ENCODE data around the gene PCK1.

The PCK1 gene

GRCh38 chr20:57563522-57563921, 2.6 kb downstream of the PCK1 start:
- H3K4me3 Mint-ChIP-seq, result no peak overlapping the region
- no peaks in the 10 kb centered on the region for H3K36me3 Mint-ChIP-seq

GRCh38 chr20:57564180-57564802, 3.4 kb downstream of the PCK1 start:
- Mint-ChIP-seq H3K27me3 (peaks cover 5% of the 10 kb centered on the region), H3K27ac (no peak overlapping the region), H3K4me1 (ENCODE audit: low read depth) (no peaks in the 10 kb centered on the region), H3K9me3 (ENCODE audit: low read depth) (no peaks in the 10 kb centered on the region), H3K4me3 (no peak overlapping the region), H3K36me3 (no peaks in the 10 kb centered on the region)

More at GRCh38 chr20:57563522-57563921, 2.6 kb downstream of the PCK1 start:
- Mint-ChIP-seq H3K9me3 (ENCODE audit: low read depth) (no peaks in the 10 kb centered on the region), H3K27me3 (peaks cover 3% of the 10 kb centered on the region), H3K27ac (no peak overlapping the region), H3K4me1 (ENCODE audit: low read depth) (no peaks in the 10 kb centered on the region)

- H3K36me3 Mint-ChIP-seq, result no peaks in the 10 kb centered on the region
- no peaks in the 10 kb centered on the region for H3K4me1 Mint-ChIP-seq (ENCODE audit: low read depth)
- no peaks in the 10 kb centered on the region for H3K9me3 Mint-ChIP-seq (ENCODE audit: low read depth)
- no peak overlapping the region for H3K27ac Mint-ChIP-seq
- no peak overlapping the region for H3K4me3 Mint-ChIP-seq
- peaks cover 2% of the 10 kb centered on the region for H3K27me3 Mint-ChIP-seq
Measured at GRCh38 chr20:57564951-57565642, 4.2 kb downstream of the PCK1 start.

GRCh38 chr20:57566399-57566798, 5.5 kb downstream of the PCK1 start:
- Mint-ChIP-seq H3K4me3 (no peak overlapping the region), H3K36me3 (no peaks in the 10 kb centered on the region), H3K27ac (no peak overlapping the region), H3K9me3 (ENCODE audit: low read depth) (no peaks in the 10 kb centered on the region), H3K27me3 (peaks cover 2% of the 10 kb centered on the region), H3K4me1 (ENCODE audit: low read depth) (no peaks in the 10 kb centered on the region)

GRCh38 chr20:57566803-57567459, 6.0 kb downstream of the PCK1 start:
- Mint-ChIP-seq H3K9me3 (ENCODE audit: low read depth) (no peaks in the 10 kb centered on the region), H3K27me3 (peaks cover 3% of the 10 kb centered on the region), H3K27ac (no peak overlapping the region), H3K36me3 (peaks cover 2% of the 10 kb centered on the region), H3K4me1 (ENCODE audit: low read depth) (no peaks in the 10 kb centered on the region), H3K4me3 (no peak overlapping the region)

GRCh38 chr20:57567471-57568079, 6.7 kb downstream of the PCK1 start:
- Mint-ChIP-seq H3K27ac (no peak overlapping the region), H3K4me3 (no peak overlapping the region), H3K9me3 (ENCODE audit: low read depth) (no peaks in the 10 kb centered on the region), H3K4me1 (ENCODE audit: low read depth) (no peaks in the 10 kb centered on the region), H3K36me3 (peaks cover 2% of the 10 kb centered on the region), H3K27me3 (peaks cover 3% of the 10 kb centered on the region)

- peaks cover 2% of the 10 kb centered on the region for H3K36me3 Mint-ChIP-seq
- no peak overlapping the region for H3K4me3 Mint-ChIP-seq
- H3K27ac Mint-ChIP-seq, result no peak overlapping the region
Measured at GRCh38 chr20:57568088-57568896, 7.4 kb downstream of the PCK1 start.

GRCh38 chr20:57568960-57569359, 8.1 kb downstream of the PCK1 start:
- H3K4me1 Mint-ChIP-seq (ENCODE audit: low read depth), result no peaks in the 10 kb centered on the region
- H3K4me3 Mint-ChIP-seq, result no peak overlapping the region
- peaks cover 2% of the 10 kb centered on the region for H3K36me3 Mint-ChIP-seq
- no peak overlapping the region for H3K27ac Mint-ChIP-seq
- peaks cover 3% of the 10 kb centered on the region for H3K27me3 Mint-ChIP-seq
- no peaks in the 10 kb centered on the region for H3K9me3 Mint-ChIP-seq (ENCODE audit: low read depth)

More at GRCh38 chr20:57568088-57568896, 7.4 kb downstream of the PCK1 start:
- Mint-ChIP-seq H3K9me3 (ENCODE audit: low read depth) (no peaks in the 10 kb centered on the region), H3K4me1 (ENCODE audit: low read depth) (no peaks in the 10 kb centered on the region), H3K27me3 (peaks cover 3% of the 10 kb centered on the region)

- no peak overlapping the region for H3K27ac Mint-ChIP-seq
- H3K9me3 Mint-ChIP-seq (ENCODE audit: low read depth), result no peaks in the 10 kb centered on the region
- no peak overlapping the region for H3K4me3 Mint-ChIP-seq
- H3K27me3 Mint-ChIP-seq, result peaks cover 3% of the 10 kb centered on the region
- H3K36me3 Mint-ChIP-seq, result peaks cover 2% of the 10 kb centered on the region
- H3K4me1 Mint-ChIP-seq (ENCODE audit: low read depth), result no peaks in the 10 kb centered on the region
Measured at GRCh38 chr20:57570145-57570850, 9.4 kb downstream of the PCK1 start.

- Mint-ChIP-seq H3K36me3 (peaks cover 2% of the 10 kb centered on the region), H3K4me1 (ENCODE audit: low read depth) (no peaks in the 10 kb centered on the region), H3K27me3 (peaks cover 3% of the 10 kb centered on the region), H3K27ac (no peak overlapping the region), H3K9me3 (ENCODE audit: low read depth) (no peaks in the 10 kb centered on the region), H3K4me3 (no peak overlapping the region)
Measured at GRCh38 chr20:57570920-57571319, 10.0 kb downstream of the PCK1 start.

- Mint-ChIP-seq H3K9me3 (ENCODE audit: low read depth) (no peaks in the 10 kb centered on the region), H3K4me3 (no peak overlapping the region), H3K27me3 (peaks cover 3% of the 10 kb centered on the region), H3K4me1 (ENCODE audit: low read depth) (no peaks in the 10 kb centered on the region), H3K27ac (no peak overlapping the region), H3K36me3 (peaks cover 2% of the 10 kb centered on the region)
Measured at GRCh38 chr20:57571782-57572416, 11.0 kb downstream of the PCK1 start.

GRCh38 chr20:57573242-57573641, 12.3 kb downstream of the PCK1 start:
- Mint-ChIP-seq H3K27me3 (peaks cover 3% of the 10 kb centered on the region), H3K27ac (no peak overlapping the region)

GRCh38 chr20:57573894-57574293, 13.0 kb downstream of the PCK1 start:
- Mint-ChIP-seq H3K9me3 (ENCODE audit: low read depth) (no peaks in the 10 kb centered on the region), H3K36me3 (peaks cover 2% of the 10 kb centered on the region), H3K27me3 (peaks cover 3% of the 10 kb centered on the region), H3K27ac (no peak overlapping the region), H3K4me1 (ENCODE audit: low read depth) (no peaks in the 10 kb centered on the region), H3K4me3 (no peak overlapping the region)

More at GRCh38 chr20:57573242-57573641, 12.3 kb downstream of the PCK1 start:
- H3K9me3 Mint-ChIP-seq (ENCODE audit: low read depth), result no peaks in the 10 kb centered on the region
- H3K4me1 Mint-ChIP-seq (ENCODE audit: low read depth), result no peaks in the 10 kb centered on the region
- no peak overlapping the region for H3K4me3 Mint-ChIP-seq
- peaks cover 2% of the 10 kb centered on the region for H3K36me3 Mint-ChIP-seq

- H3K4me3 Mint-ChIP-seq, result no peak overlapping the region
- peaks cover 2% of the 10 kb centered on the region for H3K36me3 Mint-ChIP-seq
- no peaks in the 10 kb centered on the region for H3K9me3 Mint-ChIP-seq (ENCODE audit: low read depth)
- no peaks in the 10 kb centered on the region for H3K4me1 Mint-ChIP-seq (ENCODE audit: low read depth)
- H3K27ac Mint-ChIP-seq, result no peak overlapping the region
- H3K27me3 Mint-ChIP-seq, result peaks cover 6% of the 10 kb centered on the region
Measured at GRCh38 chr20:57574954-57575353, 14.0 kb downstream of the PCK1 start.

Data from activated naive CD8-positive, alpha-beta T cell (primary cell).